ENCODE data around the gene KCNIP2. TPM values are rescaled to one million over a fixed set of nuclear protein-coding genes. Genes with fewer than 3 reads are reported as not detected.

KCNIP2 gene
- total RNA-seq, 2 donors from 2014 or later: 2.8 to 3.0 TPM

DNA sequence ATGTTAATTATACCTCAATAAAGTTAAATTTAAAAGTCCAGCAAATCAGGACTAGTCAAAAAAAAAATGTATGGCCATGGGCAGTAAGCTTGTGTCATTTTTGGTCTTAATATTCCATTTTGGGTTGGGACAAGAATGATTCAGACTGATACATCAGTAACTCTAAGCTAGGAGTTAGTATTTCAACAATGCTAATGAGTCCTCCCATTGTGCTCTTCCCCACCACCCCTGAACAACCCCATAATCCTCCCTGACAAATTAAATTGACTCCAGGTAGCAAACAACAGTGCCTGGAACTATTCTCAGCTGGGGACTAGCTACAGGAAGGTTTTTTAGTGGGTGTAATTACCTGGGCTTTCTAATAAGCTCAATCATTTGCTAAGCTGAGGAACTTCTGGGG is 30.7 kb upstream of the KCNIP2 start:
- no peak overlapping the region for H3K9ac ChIP-seq (ENCODE audit: extremely low read depth, low read length, poor library complexity, severe bottlenecking)
- H3K4me3 ChIP-seq (ENCODE audit: low read length): peak overlapping the region; percentile 8
- no peak for DNase-seq
- peaks cover 7% of the 10 kb centered on the region for H3K4me1 ChIP-seq (ENCODE audit: control insufficient read depth, insufficient read depth, low read length)
- no peaks in the 10 kb centered on the region for H3K36me3 ChIP-seq (ENCODE audit: control insufficient read depth, insufficient read depth, low read length)
- TF ChIP-seq, protein P1, sequence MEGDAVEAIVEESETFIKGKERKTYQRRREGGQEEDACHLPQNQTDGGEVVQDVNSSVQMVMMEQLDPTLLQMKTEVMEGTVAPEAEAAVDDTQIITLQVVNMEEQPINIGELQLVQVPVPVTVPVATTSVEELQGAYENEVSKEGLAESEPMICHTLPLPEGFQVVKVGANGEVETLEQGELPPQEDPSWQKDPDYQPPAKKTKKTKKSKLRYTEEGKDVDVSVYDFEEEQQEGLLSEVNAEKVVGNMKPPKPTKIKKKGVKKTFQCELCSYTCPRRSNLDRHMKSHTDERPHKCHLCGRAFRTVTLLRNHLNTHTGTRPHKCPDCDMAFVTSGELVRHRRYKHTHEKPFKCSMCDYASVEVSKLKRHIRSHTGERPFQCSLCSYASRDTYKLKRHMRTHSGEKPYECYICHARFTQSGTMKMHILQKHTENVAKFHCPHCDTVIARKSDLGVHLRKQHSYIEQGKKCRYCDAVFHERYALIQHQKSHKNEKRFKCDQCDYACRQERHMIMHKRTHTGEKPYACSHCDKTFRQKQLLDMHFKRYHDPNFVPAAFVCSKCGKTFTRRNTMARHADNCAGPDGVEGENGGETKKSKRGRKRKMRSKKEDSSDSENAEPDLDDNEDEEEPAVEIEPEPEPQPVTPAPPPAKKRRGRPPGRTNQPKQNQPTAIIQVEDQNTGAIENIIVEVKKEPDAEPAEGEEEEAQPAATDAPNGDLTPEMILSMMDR (conservative IDR thresholded peaks at IDR 0.05): no peak
- peak overlapping the region; percentile 70 for H3K27ac Mint-ChIP-seq
- no peak overlapping the region for H3K4me3 Mint-ChIP-seq
- H3K4me1 Mint-ChIP-seq: peaks cover 27% of the 10 kb centered on the region
- no peaks in the 10 kb centered on the region for H3K27me3 ChIP-seq (ENCODE audit: control insufficient read depth, insufficient read depth, low read length, poor library complexity, severe bottlenecking)
- peaks cover 3% of the 10 kb centered on the region for H3K36me3 Mint-ChIP-seq (ENCODE audit: low read depth)
- H3K9me3 ChIP-seq (ENCODE audit: control insufficient read depth, low read length): no peaks in the 10 kb centered on the region
- no peak overlapping the region for H3K27ac ChIP-seq (ENCODE audit: low read depth, low read length)
- no peaks in the 10 kb centered on the region for H3K9me3 Mint-ChIP-seq
- no peaks in the 10 kb centered on the region for H3K27me3 Mint-ChIP-seq (ENCODE audit: insufficient read depth)

DNA sequence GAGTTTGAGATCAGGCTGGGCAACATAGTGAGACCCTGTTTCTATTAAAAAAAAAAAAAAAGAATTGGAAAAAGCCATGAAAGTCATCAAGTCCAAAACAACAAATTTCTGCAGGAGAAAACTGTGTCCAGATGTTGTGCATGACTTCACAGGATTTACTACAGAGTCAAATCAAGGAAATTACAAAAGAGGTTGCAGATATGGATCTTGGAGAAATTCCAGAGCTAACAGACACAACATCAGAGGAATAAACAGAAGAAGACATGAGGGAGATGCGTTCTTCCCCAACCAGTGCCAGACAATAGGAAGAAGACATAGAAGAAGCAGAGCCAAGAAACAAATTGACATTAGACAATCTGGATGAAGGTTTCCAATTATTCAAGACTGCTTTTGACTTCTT is 24.3 kb upstream of the KCNIP2 start:
- Histone ChIP-seq H3K36me3 (ENCODE audit: control insufficient read depth, insufficient read depth, low read length) (no peaks in the 10 kb centered on the region), H3K27ac (ENCODE audit: low read depth, low read length) (no peak overlapping the region), H3K9me3 (ENCODE audit: control insufficient read depth, low read length) (no peaks in the 10 kb centered on the region), H3K9ac (ENCODE audit: extremely low read depth, low read length, poor library complexity, severe bottlenecking) (no peak overlapping the region), H3K4me1 (ENCODE audit: control insufficient read depth, insufficient read depth, low read length) (peaks cover 4% of the 10 kb centered on the region), H3K4me3 (ENCODE audit: low read length) (no peak overlapping the region), H3K27me3 (ENCODE audit: control insufficient read depth, insufficient read depth, low read length, poor library complexity, severe bottlenecking) (no peaks in the 10 kb centered on the region)
- H3K4me1 Mint-ChIP-seq: peaks cover 11% of the 10 kb centered on the region
- no peak for DNase-seq
- H3K36me3 Mint-ChIP-seq (ENCODE audit: low read depth): peaks cover 2% of the 10 kb centered on the region
- 100% methylated on average over 1 of the region's 1 CpG for WGBS, 2 experiments (ENCODE audit: insufficient coverage in 1 of 2, insufficient read length in 1 of 2)
- no peaks in the 10 kb centered on the region for H3K27me3 Mint-ChIP-seq (ENCODE audit: insufficient read depth)
- no peak overlapping the region for H3K4me3 Mint-ChIP-seq
- TF ChIP-seq, protein P1 (conservative IDR thresholded peaks at IDR 0.05): no peak
- H3K27ac Mint-ChIP-seq: no peak overlapping the region
- no peaks in the 10 kb centered on the region for H3K9me3 Mint-ChIP-seq

DNA sequence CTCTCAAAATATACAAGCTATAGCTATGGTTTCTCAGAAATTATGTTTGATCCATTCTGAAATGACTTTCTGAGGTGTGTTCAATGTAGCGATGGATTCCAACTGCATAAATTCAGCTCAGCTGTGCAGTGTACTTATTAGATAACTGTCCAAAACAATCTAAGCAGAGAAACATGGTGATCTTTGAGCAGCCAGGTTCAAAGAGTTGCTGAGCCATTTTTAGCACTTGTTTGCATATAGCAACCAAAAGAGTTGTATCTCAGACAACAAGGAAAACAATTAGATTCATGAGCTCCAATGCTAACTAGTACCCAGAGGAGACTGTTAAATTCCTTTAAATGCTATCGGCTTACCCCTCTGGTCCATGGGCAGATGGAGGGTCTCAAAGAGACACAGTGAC is 15.9 kb upstream of the KCNIP2 start:
- TF ChIP-seq, protein P1 (conservative IDR thresholded peaks at IDR 0.05): no peak
- no peak for DNase-seq
- H3K27ac Mint-ChIP-seq: no peak overlapping the region
- no peak overlapping the region for H3K4me3 ChIP-seq (ENCODE audit: low read length)
- H3K4me1 ChIP-seq (ENCODE audit: control insufficient read depth, insufficient read depth, low read length): no peaks in the 10 kb centered on the region
- no peak overlapping the region for H3K4me3 Mint-ChIP-seq
- H3K9me3 Mint-ChIP-seq: peaks cover 18% of the 10 kb centered on the region
- H3K36me3 ChIP-seq (ENCODE audit: control insufficient read depth, insufficient read depth, low read length): no peaks in the 10 kb centered on the region
- no peaks in the 10 kb centered on the region for H3K4me1 Mint-ChIP-seq
- 95 to 100% methylated on average over 2 of the region's 2 CpGs for WGBS, 2 experiments (ENCODE audit: insufficient coverage in 1 of 2, insufficient read length in 1 of 2)
- H3K27me3 Mint-ChIP-seq (ENCODE audit: insufficient read depth): no peaks in the 10 kb centered on the region
- no peak overlapping the region for H3K9ac ChIP-seq (ENCODE audit: extremely low read depth, low read length, poor library complexity, severe bottlenecking)
- H3K9me3 ChIP-seq (ENCODE audit: control insufficient read depth, low read length): peaks cover 18% of the 10 kb centered on the region
- H3K27me3 ChIP-seq (ENCODE audit: control insufficient read depth, insufficient read depth, low read length, poor library complexity, severe bottlenecking): no peaks in the 10 kb centered on the region
- peaks cover 21% of the 10 kb centered on the region for H3K36me3 Mint-ChIP-seq (ENCODE audit: low read depth)
- H3K27ac ChIP-seq (ENCODE audit: low read depth, low read length): no peak overlapping the region

Measured in endodermal cell (in vitro differentiated cells).